Keratinocyte (primary cell): ENCODE data around the gene NAV3. TPM values are rescaled to one million over a fixed set of nuclear protein-coding genes. Genes with fewer than 3 reads are reported as not detected.

Source experiments
- DNase-seq: peaks from one replicate; pipeline ENCODE4 v3.0.0-alpha.2; 2011; ENCODE audit warnings: low read depth, missing footprints, low spot score
- FAIRE-seq: peaks from 2 replicates; lab custom pipeline; 2011; peaks lifted over from hg19 to GRCh38; lab: Jason Lieb, UNC
- H2AFZ ChIP-seq: 2 replicates; pipeline ENCODE4 v1.6.0; 2012; ENCODE audit warnings: low read length, control low read depth, inconsistent platforms; ENCODE audit not compliant: control insufficient read depth
- H3K27ac ChIP-seq: 2 replicates; pipeline ENCODE4 v1.5.1; 2011; ENCODE audit warnings: low read length; ENCODE audit not compliant: control insufficient read depth, insufficient read depth
- H3K27me3 ChIP-seq: 3 replicates; pipeline ENCODE4 v1.6.0; 2011; ENCODE audit warnings: low read length; ENCODE audit not compliant: control insufficient read depth, insufficient read depth; ENCODE audit errors: extremely low read depth
- H3K36me3 ChIP-seq, 2 experiments: 2 replicates in 1 of 2; 3 replicates in 1 of 2; pipeline ENCODE4 v1.5.1; 2011; ENCODE audit warnings: low read length in 2 of 2, mild to moderate bottlenecking in 1 of 2; ENCODE audit not compliant: control insufficient read depth in 2 of 2, insufficient read depth in 2 of 2; ENCODE audit errors: extremely low read depth in 1 of 2
- H3K4me1 ChIP-seq: 3 replicates; pipeline ENCODE4 v1.5.1; 2011; ENCODE audit warnings: low read length; ENCODE audit not compliant: control insufficient read depth, insufficient read depth; ENCODE audit errors: extremely low read depth
- H3K4me2 ChIP-seq: 3 replicates; pipeline ENCODE4 v1.6.0; 2011; ENCODE audit warnings: low read depth, low read length; ENCODE audit not compliant: control insufficient read depth, insufficient read depth; ENCODE audit errors: extremely low read depth
- H3K4me3 ChIP-seq, 3 experiments: fragments of 200-600 bp in 1 of 3; sonication (generic) in 1 of 3; 2 replicates in 2 of 3; 3 replicates in 1 of 3; pipeline ENCODE4 v1.5.1; 2011 to 2016; ENCODE audit warnings: low read length in 3 of 3, mild to moderate bottlenecking in 3 of 3, control low read depth in 2 of 3, inconsistent platforms in 1 of 3, low read depth in 1 of 3, mixed read lengths in 1 of 3, mixed run types in 1 of 3, moderate library complexity in 1 of 3; ENCODE audit not compliant: control insufficient read depth in 2 of 3, insufficient read depth in 2 of 3; ENCODE audit errors: extremely low read depth in 1 of 3
- H3K79me2 ChIP-seq: 2 replicates; pipeline ENCODE4 v1.6.0; 2012; ENCODE audit warnings: low read length; ENCODE audit not compliant: control insufficient read depth, insufficient read depth
- H3K9ac ChIP-seq: 3 replicates; pipeline ENCODE4 v1.6.0; 2011; ENCODE audit warnings: low read length; ENCODE audit not compliant: control insufficient read depth, insufficient read depth; ENCODE audit errors: extremely low read depth
- H3K9me1 ChIP-seq: 3 replicates; pipeline ENCODE4 v1.6.0; 2011; ENCODE audit warnings: low read length; ENCODE audit not compliant: control insufficient read depth, insufficient read depth; ENCODE audit errors: extremely low read depth
- H3K9me3 ChIP-seq: 2 replicates; pipeline ENCODE4 v1.5.1; 2012; ENCODE audit warnings: low read depth, low read length; ENCODE audit not compliant: control insufficient read depth
- H4K20me1 ChIP-seq: 3 replicates; pipeline ENCODE4 v1.6.0; 2011; ENCODE audit warnings: low read length; ENCODE audit not compliant: control insufficient read depth, insufficient read depth; ENCODE audit errors: extremely low read depth
- CTCF ChIP-seq, 3 experiments: IDR thresholded peaks in 1 of 3; conservative IDR thresholded peaks in 1 of 3; optimal IDR thresholded peaks in 1 of 3; 2 replicates in 2 of 3; 3 replicates in 1 of 3; pipeline versions ENCODE3 to v1.5.1; 2011; ENCODE audit warnings: low read length in 3 of 3, mild to moderate bottlenecking in 3 of 3, moderate library complexity in 2 of 3, control low read depth in 1 of 3, inconsistent platforms in 1 of 3; ENCODE audit not compliant: insufficient read depth in 2 of 3; ENCODE audit errors: extremely low read depth in 1 of 3
- EZH2 ChIP-seq: IDR thresholded peaks from one replicate; pipeline ENCODE4 v1.6.1; 2012; ENCODE audit warnings: inconsistent platforms, mild to moderate bottlenecking, low read length, moderate library complexity
- dilution Hi-C: fragments of 300-500 bp; cut with MboI; formaldehyde crosslinking; loops from one replicate; pipeline ENCODE4 v1.7.0; 2020; ENCODE audit warnings: low sequenced_read_pairs; ENCODE audit not compliant: extremely low pct_ligation_motif_present
- polyA plus RNA-seq, 5 experiments: library from polyadenylated mRNA; depleted of rRNA in 3 of 5; stranded (reverse) in 3 of 5; stranded (forward) in 1 of 5; unstranded in 1 of 5; fragments of >200 nt; gene quantifications; 1 replicate in 1 of 5; 2 replicates in 3 of 5; 3 replicates in 1 of 5; pipeline versions ENCODE4 v1.2.1 to v1.2.3, GENCODE V29; 2011 to 2012; ENCODE audit warnings: missing spikeins in 2 of 5, low read depth in 1 of 5, low replicate concordance in 1 of 5

Gene NAV3
- polyA plus RNA-seq, 1 donor (not counting 4 experiments of a cell fraction or from before 2014, with no cell fraction given): 22.6 TPM

GRCh38 chr12:77953528-77954205, 123.0 kb downstream of the NAV3 start:
- Histone ChIP-seq H3K27ac (no peak overlapping the region), H3K9me3 (no peaks in the 10 kb centered on the region), H3K9ac (no peak overlapping the region), H3K36me3 (peaks cover 0 to 5% of the 10 kb centered on the region in 2 experiments), H3K4me1 (no peaks in the 10 kb centered on the region), H3K4me3 (no peak overlapping the region), H3K79me2 (peaks cover 44% of the 10 kb centered on the region), H3K27me3 (no peaks in the 10 kb centered on the region), H4K20me1 (no peaks in the 10 kb centered on the region), H3K4me2 (no peak overlapping the region), H2AFZ (no peak overlapping the region), H3K9me1 (no peaks in the 10 kb centered on the region)
- no peak for TF ChIP-seq CTCF (optimal IDR thresholded peaks at IDR 0.05 in 1 of 3, IDR thresholded peaks at IDR 0.05 in 1 of 3, conservative IDR thresholded peaks at IDR 0.05 in 1 of 3; ENCODE audit: extremely low read depth in 1 of 3, insufficient read depth in 2 of 3, low read length in 3 of 3)
- TF ChIP-seq EZH2: no peak
- DNase-seq: no peak
- dilution Hi-C loops: no loop called here
- FAIRE-seq: no peak

GRCh38 chr12:77954206-77954555, 123.5 kb downstream of the NAV3 start:
- dilution Hi-C loops: no loop called here
- H3K79me2 ChIP-seq: peaks cover 40% of the 10 kb centered on the region

More at GRCh38 chr12:77954206-77954555, 123.5 kb downstream of the NAV3 start:
- Histone ChIP-seq H4K20me1 (no peaks in the 10 kb centered on the region), H3K9me3 (no peaks in the 10 kb centered on the region), H3K27ac (no peak overlapping the region), H3K4me3 (no peak overlapping the region), H3K27me3 (no peaks in the 10 kb centered on the region), H3K9me1 (no peaks in the 10 kb centered on the region), H3K4me2 (no peak overlapping the region), H3K36me3 (peaks cover 0 to 5% of the 10 kb centered on the region in 2 experiments), H2AFZ (no peak overlapping the region), H3K9ac (no peak overlapping the region), H3K4me1 (no peaks in the 10 kb centered on the region)
- DNase-seq (no peak), FAIRE-seq (peak; percentile 59)
- TF ChIP-seq CTCF (optimal IDR thresholded peaks at IDR 0.05 in 1 of 3, IDR thresholded peaks at IDR 0.05 in 1 of 3, conservative IDR thresholded peaks at IDR 0.05 in 1 of 3; ENCODE audit: extremely low read depth in 1 of 3, insufficient read depth in 2 of 3, low read length in 3 of 3): no peak
- TF ChIP-seq EZH2: no peak
